Measurements from ENCODE around the gene JARID2.

GRCh38 chr6:15332446-15332845 lies 86.6 kb downstream of the JARID2 start:
- TF ChIP-seq, protein P1, sequence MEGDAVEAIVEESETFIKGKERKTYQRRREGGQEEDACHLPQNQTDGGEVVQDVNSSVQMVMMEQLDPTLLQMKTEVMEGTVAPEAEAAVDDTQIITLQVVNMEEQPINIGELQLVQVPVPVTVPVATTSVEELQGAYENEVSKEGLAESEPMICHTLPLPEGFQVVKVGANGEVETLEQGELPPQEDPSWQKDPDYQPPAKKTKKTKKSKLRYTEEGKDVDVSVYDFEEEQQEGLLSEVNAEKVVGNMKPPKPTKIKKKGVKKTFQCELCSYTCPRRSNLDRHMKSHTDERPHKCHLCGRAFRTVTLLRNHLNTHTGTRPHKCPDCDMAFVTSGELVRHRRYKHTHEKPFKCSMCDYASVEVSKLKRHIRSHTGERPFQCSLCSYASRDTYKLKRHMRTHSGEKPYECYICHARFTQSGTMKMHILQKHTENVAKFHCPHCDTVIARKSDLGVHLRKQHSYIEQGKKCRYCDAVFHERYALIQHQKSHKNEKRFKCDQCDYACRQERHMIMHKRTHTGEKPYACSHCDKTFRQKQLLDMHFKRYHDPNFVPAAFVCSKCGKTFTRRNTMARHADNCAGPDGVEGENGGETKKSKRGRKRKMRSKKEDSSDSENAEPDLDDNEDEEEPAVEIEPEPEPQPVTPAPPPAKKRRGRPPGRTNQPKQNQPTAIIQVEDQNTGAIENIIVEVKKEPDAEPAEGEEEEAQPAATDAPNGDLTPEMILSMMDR (IDR thresholded peaks at IDR 0.05): no peak
- TF ChIP-seq JUN (CRISPR knock-in tag; IDR thresholded peaks at IDR 0.05) (no peak), ESRRA (CRISPR knock-in tag; IDR thresholded peaks at IDR 0.05; ENCODE audit: borderline replicate concordance) (no peak), PREB (CRISPR knock-in tag; IDR thresholded peaks at IDR 0.05; ENCODE audit: borderline replicate concordance) (no peak), SP1 (CRISPR knock-in tag; conservative IDR thresholded peaks at IDR 0.05) (no peak), HMGXB4 (CRISPR knock-in tag; IDR thresholded peaks at IDR 0.05) (no peak), CBFB (CRISPR knock-in tag; IDR thresholded peaks at IDR 0.05; ENCODE audit: low read depth) (no peak), ZBTB43 (CRISPR knock-in tag; IDR thresholded peaks at IDR 0.05) (no peak), CREB1 (CRISPR knock-in tag; IDR thresholded peaks at IDR 0.05) (no peak), JAZF1 (CRISPR knock-in tag; IDR thresholded peaks at IDR 0.05) (no peak), TEAD4 (CRISPR knock-in tag; IDR thresholded peaks at IDR 0.05) (no peak)
- TF ChIP-seq, protein P2, sequence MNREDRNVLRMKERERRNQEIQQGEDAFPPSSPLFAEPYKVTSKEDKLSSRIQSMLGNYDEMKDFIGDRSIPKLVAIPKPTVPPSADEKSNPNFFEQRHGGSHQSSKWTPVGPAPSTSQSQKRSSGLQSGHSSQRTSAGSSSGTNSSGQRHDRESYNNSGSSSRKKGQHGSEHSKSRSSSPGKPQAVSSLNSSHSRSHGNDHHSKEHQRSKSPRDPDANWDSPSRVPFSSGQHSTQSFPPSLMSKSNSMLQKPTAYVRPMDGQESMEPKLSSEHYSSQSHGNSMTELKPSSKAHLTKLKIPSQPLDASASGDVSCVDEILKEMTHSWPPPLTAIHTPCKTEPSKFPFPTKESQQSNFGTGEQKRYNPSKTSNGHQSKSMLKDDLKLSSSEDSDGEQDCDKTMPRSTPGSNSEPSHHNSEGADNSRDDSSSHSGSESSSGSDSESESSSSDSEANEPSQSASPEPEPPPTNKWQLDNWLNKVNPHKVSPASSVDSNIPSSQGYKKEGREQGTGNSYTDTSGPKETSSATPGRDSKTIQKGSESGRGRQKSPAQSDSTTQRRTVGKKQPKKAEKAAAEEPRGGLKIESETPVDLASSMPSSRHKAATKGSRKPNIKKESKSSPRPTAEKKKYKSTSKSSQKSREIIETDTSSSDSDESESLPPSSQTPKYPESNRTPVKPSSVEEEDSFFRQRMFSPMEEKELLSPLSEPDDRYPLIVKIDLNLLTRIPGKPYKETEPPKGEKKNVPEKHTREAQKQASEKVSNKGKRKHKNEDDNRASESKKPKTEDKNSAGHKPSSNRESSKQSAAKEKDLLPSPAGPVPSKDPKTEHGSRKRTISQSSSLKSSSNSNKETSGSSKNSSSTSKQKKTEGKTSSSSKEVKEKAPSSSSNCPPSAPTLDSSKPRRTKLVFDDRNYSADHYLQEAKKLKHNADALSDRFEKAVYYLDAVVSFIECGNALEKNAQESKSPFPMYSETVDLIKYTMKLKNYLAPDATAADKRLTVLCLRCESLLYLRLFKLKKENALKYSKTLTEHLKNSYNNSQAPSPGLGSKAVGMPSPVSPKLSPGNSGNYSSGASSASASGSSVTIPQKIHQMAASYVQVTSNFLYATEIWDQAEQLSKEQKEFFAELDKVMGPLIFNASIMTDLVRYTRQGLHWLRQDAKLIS (CRISPR knock-in tag; IDR thresholded peaks at IDR 0.05; ENCODE audit: borderline replicate concordance): no peak

Data from WTC11 (cell line).